GM12873 (cell line): ENCODE measurements around the gene FHIT.

Experiments
- CTCF ChIP-seq: IDR thresholded peaks from 2 replicates; pipeline ENCODE4 v1.5.1; 2012; ENCODE audit warnings: low read depth, mild to moderate bottlenecking, moderate library complexity, low read length, control low read depth; ENCODE audit not compliant: insufficient read depth; ENCODE audit errors: missing control alignments

Gene FHIT

DNA sequence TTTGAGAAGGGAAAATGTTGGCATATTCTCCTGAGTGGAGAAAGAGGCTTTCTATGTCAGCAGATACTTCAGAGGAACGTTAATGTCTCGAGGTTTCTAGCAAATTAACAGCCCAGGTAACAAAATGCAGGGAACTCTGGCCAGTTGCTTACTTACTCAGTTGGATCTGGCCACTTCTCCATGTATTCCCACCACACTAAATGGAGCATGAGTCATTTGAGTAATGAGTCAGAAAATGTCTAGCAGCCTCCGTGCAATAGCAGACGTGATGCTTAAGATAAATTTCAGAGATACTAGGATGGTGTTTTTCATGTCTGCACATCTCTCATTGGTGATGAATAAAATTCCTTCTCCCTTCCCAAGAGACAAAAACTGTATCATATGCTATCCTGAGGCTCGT is 671.5 kb downstream of the FHIT start:
- TF ChIP-seq CTCF = no peak

GRCh38 chr3:60578936-60579335 is 672.3 kb downstream of the FHIT start:
- TF ChIP-seq CTCF = no peak

- TF ChIP-seq CTCF = no peak
Measured at GRCh38 chr3:60577601-60578000, 673.7 kb downstream of the FHIT start.

DNA sequence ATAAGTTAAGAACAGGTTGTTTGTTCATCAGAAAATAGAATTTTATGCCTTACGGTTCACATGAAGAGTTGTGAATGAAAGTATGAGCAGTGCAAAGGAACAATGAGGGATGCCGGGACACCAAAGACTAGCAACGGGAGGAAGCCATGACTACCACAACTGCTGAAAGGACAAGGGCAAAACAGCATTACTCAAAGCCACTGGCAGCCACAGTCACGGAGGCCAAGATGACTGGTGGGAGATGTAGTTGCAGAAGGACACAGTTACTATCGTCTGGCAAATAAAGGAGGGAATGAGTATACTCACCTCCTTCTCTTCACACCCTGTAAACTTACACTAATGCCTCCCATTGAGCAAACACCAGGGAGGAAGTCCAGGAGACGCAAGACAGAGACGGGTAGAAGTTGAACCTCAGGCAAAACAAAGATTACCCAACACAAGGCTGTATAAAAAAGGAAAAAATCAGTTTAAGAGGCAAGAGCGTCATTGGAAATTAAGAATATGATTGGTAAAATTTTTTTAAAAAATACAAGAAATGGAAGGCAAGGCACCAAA is 675.5 kb downstream of the FHIT start:
- no peak for TF ChIP-seq CTCF

DNA sequence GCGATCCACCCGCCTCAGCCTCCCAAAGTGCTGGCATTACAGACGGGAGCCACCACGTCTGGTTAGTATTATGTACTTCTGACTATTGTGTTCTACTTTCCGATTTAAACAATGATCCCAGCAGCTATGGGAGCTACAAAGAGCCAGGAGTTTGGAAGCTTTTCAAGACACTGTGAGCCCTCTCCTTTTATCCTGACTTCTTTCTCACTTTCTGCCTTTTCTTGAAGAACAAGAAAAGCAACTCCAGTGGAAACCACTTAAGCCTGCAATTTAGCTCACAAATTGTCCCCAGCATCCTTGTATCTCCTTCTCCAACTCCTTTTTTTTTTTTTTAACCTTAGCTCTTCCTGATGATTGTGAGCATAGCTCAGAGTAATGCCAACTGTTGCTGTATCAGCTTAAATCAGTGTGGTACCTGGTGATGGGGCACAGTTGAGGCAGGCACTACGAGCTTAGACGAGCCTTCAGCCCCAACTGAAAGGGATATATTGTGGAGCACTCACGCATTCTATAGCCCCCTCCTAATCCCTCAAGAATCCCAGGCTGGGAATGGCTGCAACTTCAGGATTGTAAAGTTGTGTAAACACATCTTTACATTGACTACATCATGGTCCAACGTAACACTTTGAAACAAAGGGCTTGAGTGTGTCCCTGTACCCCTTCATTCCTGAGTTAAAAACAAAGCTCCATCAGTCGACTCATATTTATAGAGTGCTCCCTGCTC is 677.0 kb downstream of the FHIT start:
- TF ChIP-seq CTCF = no peak

- no peak for TF ChIP-seq CTCF
Measured at GRCh38 chr3:60573494-60573893, 677.8 kb downstream of the FHIT start.

DNA sequence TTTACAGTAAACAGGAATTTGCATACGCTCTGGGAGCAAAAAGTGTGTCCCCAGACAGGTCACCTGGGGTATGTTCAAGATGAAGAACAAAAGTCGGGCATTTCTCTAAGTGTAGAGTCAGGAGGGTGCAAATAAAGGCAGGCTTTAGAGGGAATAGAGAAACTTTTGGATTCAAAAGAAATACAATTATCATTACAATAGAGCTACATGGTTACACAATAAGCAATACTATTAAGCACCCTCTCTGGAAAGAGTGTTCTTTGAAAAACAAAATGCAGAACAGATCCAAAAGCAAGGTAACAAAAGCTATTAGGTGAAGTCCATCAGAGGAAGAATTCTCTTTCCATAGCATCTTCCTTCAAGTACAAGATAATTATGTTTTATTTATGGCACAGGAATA is 679.7 kb downstream of the FHIT start:
- TF ChIP-seq CTCF = no peak
